Stimulated activated CD8-positive, alpha-beta memory T cell treated with anti-CD3 and anti-CD28 coated beads, Interleukin-15, amount 100 ng/mL, for 4 hours (primary cell): Measurements from ENCODE around the gene BCOR.

Experiments used
- DNase-seq, 2 donors: peaks; one replicate each; pipeline ENCODE4 v3.0.0-alpha.2; 2020; ENCODE audit warnings: low read depth in 2 of 2

The BCOR gene

DNA sequence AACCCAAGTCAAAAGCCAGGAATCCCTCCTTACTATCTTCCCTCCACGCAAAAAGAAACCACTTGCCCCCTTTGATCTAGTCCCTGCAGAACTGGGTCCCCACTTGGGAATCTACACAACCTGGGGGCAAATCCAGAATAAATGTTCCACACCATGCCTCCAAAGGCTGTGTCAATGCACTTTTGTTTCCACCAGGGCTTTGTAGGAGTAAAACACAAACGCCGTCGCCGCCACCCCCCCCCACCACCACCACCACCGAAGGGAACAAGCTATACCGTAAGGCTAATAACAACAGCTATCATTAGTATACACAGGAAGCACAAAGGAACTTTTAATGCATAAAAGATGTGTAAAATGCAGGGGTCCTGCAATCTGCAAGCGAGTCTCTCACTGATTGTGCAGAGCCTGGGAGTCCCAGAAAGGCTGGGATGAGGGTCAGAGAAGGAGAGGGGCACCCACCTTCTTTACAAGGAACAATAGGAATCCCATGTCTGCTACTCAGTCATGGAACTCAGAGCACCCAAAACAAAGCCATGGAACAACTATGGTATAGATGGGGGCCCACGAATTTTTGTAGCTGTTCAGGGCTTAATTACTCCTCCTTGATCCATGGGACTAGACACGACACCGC, 13.2 kb downstream of the BCOR start:
- no peak for DNase-seq

DNA sequence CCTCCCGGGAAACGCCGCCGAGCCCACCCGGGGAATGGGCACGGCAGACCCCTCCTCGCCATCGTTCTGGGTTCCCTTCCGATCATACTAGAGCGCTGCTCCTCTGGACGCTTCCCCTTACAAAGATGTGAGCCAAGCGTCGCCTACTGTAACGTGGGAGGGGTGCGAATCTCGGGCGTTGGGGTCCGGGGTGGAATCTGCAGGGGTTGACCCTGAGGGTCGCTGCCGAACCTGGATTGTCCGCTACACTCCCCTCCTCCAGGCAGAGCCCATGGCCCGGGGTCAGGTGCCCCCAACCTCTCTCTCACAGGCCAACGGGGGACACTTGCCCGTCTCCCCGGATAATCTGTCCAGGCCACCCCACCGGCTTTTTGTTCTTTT, 13.8 kb downstream of the BCOR start:
- DNase-seq, result no peak

DNA sequence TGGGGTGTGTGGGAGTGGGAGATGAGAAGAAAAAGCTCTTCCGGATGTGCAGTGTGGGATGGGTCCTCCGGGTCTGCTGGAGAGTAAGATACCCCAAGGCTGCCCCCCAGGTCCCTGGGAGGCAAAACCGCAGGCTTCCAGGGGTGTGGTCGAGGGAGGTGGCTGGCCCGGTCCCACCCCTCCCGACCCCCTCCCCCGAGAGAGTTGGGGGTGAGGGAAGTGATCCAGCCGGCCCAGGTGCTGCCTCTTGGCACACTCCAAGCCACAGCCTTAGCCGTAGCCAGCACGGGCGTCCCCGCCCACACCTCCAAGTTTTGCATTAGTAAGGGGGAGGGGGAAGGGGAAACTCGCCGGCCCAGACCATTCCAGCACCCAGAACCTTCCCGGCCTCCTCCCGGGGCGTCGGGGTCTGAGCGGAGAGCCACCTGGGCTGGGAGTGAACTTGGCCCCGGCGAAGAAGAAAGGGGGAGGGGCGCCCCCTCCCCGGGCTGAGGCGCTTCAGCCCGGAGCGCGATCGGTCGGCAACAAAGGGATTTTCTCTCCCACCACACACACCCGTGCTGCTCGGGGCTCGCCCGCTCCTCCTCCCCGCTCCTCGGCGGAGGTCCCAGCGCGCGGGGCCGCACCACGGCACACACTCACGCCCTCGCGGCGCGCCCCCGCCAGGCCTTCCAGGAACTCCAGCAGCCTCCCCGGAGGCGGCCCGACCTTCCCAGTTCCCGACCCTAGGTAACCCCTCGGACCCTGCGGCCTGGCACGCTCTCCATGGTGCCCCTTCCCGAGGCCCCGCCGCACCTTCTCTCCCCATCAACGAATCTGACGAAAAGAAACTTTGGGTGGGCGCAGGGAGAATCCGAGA, 14.4 kb downstream of the BCOR start:
- no peak for DNase-seq

GRCh38 chrX:40082447-40083119, 15.2 kb downstream of the BCOR start:
- no peak for DNase-seq

DNA sequence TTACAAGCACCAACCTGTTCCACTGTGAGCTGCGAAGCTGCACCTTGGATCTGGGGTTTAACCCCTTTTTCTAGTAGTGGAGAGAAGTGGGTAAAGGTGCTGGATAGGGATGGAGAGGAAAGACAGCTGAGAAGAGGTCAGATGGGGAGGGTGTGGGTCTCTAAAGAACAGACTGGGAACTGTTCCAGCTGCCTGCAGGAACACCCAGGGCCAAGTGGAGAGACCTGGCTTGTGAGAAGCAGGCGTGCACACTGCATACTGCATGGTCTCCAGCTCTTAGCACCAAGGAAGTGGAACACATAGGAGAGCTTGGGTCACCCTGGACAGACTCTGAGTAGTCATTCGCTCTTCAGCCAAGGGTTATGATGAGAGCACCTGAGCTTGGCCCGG, 16.1 kb downstream of the BCOR start:
- DNase-seq, result no peak

DNA sequence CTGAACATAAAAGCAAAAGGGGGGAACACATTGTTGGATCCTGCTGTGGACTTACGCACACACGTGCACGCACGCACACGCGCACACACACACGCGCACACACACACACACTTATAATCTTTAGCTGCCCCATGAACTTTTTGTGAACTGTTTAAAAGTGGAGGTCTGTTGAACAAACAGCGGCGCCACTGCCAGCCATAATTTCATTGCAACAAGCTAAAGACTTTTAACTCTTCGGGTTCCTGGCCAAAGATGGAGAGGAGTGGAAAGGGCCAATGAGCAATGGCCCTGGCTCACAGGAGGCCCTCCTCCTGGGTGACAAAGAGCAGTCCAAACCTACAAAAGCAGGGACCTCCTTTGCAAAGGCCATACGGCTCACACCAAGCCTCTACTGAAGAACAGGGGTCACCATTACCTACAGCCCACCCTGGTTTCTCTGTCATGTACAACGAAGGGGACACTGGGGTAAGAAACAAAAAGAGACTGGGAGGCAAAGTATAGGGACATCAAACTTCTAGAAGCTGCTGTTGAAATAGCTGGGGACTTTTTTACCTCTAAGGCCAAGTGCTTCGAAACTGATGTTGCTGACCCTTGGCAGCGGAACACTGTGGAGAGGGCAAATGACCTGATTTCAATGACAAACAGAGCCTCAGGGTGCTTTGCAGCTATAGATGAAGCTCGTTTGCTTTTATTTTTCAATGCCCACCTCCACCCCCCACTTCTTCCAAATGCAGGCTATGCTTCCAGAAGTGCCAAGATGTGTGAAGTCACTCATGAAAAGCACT, 16.7 kb downstream of the BCOR start:
- DNase-seq, result no peak

GRCh38 chrX:40079572-40079971, 18.2 kb downstream of the BCOR start:
- no peak for DNase-seq

DNA sequence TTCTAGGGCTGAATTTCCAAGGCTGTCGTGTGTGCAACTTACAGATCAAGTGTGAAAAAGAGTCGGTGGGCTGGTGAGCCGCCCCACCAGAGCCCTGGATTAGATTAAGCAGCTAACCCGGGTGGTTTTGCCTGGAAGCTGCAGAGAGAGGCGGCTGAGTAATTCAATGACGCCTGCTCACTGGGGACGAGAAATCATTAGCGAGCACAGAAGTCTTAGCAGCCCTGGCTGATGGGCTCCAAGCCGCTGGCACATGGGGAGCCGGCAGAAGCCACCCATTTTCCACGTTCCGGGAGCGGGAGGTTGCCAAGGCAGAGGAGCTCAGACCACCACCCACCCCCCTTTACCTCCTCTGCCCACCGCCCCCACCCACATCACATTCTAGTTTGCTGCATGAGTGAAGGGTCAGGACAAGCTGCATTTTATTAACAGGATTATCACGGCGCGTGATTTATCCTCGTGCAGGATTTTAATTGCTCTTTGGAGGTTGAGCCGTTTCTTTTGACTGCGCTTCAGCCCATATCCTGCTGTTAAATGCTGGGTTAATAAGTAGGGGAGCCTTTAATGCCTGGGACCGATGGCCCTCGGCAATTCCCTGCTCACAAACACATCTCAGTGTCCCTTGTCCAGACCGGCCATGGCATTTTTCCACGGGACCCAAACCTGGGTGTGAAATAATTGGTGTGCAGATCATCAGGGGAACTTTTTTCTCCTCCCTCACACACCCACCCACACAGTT, 19.1 kb downstream of the BCOR start:
- DNase-seq, result no peak

GRCh38 chrX:40077906-40078305, 19.9 kb downstream of the BCOR start:
- no peak for DNase-seq

GRCh38 chrX:40076750-40077575, 20.8 kb downstream of the BCOR start:
- DNase-seq, result no peak

- DNase-seq, result no peak
Measured at GRCh38 chrX:40074959-40075332, 22.8 kb downstream of the BCOR start.

- DNase-seq, result no peak
Measured at GRCh38 chrX:40074080-40074958, 23.4 kb downstream of the BCOR start.

GRCh38 chrX:40073439-40074054, 24.2 kb downstream of the BCOR start:
- no peak for DNase-seq

- DNase-seq, result no peak
Measured at GRCh38 chrX:40072246-40072645, 25.5 kb downstream of the BCOR start.

DNA sequence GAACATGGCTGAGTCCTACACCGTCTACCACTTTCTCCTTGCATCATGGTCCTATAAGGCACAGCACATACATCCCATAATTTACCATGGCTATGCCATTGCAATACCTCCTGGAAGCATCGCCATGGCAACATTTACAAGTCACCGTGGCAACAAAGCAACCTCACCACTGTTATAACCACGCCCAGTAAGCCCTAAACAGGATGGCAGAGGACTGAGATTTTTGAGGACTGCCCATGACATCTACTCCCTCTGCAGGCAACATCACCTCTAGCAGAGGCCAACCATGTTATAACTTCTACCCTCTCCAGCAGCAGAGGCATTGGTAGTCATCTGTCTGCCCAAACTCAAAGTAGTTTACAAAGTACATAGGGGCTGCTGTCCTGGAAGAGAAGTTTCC, 29.7 kb downstream of the BCOR start:
- DNase-seq, result no peak

DNA sequence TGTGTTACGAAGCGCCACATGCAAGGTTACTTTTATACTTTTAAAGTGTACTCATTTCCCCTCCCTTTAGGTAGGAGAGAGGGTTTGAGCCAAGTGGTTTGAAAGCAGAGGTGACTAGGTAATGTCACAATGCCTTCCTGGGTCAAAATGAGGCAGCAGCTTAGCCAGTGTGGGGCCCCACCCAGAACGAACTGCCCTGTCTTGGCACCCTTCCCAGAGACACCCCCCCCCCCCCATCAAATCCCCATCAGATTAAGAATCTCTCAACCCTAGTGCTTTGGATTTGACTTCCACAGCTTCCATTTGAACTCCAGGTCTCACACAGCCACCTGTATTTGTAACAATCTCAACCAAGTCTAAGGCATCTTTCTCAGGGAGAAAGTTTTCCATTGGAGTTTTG, 31.1 kb downstream of the BCOR start:
- no peak for DNase-seq

DNA sequence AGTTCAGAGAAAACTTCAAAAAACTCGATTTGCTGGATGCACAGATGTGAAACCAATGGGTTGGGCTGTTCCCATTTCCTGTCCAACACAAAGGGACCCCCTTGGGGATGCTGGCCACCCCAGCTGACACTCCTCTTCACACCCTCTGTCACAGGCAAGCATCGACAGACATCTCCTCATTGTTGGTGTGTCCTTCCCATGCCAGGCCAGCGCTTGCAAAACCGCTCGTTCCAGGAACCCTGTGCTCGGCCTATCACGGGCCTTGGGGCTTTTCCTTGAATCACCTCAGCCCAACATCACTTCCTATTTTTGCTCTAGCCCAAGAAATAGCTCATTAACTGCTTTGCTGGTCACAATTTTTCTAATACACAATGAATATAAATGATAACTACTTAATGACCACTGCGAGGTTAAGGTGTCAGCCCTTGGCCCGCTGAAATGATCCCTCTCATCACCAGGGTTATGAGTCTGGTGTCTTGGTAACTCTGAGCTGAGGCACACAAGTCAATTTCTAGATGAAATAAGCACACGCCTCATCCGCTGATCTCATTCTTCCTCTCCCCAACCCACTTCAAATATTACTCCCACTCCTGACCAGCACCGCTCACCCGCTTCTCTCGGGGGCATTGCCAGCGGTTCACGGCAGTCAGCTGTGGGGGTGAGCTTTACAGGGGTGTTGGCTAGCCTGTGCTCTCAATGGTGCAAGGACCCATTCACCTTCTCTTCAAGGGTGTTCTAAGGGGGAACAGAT, 32.3 kb downstream of the BCOR start:
- peak; percentile 10 to 14 for DNase-seq

DNA sequence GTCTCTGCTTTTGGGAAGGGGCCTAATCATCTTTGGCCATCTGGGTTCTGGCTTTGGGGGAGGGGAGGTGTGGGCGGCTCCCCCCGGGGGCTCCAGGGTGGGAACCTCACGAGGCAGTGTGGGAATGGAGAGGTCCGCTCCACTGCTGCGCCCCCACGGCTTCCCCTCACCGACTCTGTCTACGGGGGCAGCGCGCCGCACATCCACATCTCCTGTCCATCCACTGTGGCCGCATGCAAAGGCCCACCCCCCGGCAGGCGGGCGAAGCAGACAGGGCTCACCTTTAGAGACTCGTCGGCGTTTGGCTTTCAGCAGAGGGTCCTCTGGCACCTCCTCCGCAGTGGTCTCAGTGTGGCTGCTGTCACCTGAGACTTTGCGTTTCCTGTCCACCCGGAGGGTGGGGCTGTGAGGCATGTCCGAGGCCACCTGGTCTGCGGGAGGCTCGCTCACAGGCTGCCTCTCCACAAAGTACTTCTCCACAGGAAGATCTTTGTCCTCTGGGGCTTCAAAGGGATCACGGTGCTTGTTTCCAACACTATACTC, 33.6 kb downstream of the BCOR start:
- DNase-seq, result no peak
